SU-DHL-6 (cell line): Measurements from ENCODE around the gene GOLPH3.

Experiments used
- H2AFZ ChIP-seq: fragments of 200-600 bp; sonication (generic); 2 replicates; pipeline ENCODE4 v1.6.1; 2014; ENCODE audit warnings: low read depth, mild to moderate bottlenecking, moderate library complexity, mixed read lengths, antibody characterized with exemption, low read length; ENCODE audit not compliant: severe bottlenecking
- H3F3A ChIP-seq: fragments of 200-600 bp; shearing (Covaris generic); 2 replicates; pipeline ENCODE4 v1.6.0; 2016; ENCODE audit warnings: antibody characterized with exemption, mild to moderate bottlenecking; ENCODE audit not compliant: insufficient read depth
- H3K27ac ChIP-seq: fragments of 200-600 bp; sonication (generic); 2 replicates; pipeline ENCODE4 v1.5.1; 2016; ENCODE audit warnings: low read depth, mild to moderate bottlenecking, low read length, moderate library complexity, mixed read lengths
- H3K27me3 ChIP-seq: fragments of 200-600 bp; sonication (generic), shearing (Covaris generic); 2 replicates; pipeline ENCODE4 v1.6.0; 2014; ENCODE audit warnings: mild to moderate bottlenecking, low read length
- H3K36me3 ChIP-seq: fragments of 200-600 bp; sonication (generic); 2 replicates; pipeline ENCODE4 v1.6.1; 2014; ENCODE audit warnings: mild to moderate bottlenecking, low read length, mixed read lengths
- H3K4me2 ChIP-seq: fragments of 300-600, 200-600 bp; shearing (Covaris generic), sonication (generic); 2 replicates; pipeline ENCODE4 v1.6.0; 2014; ENCODE audit warnings: low read length, low read depth, mild to moderate bottlenecking; ENCODE audit not compliant: poor library complexity, severe bottlenecking
- H3K4me3 ChIP-seq: fragments of 200-600 bp; sonication (generic); 2 replicates; pipeline ENCODE4 v1.5.1; 2014; ENCODE audit warnings: antibody characterized with exemption, low read length, mild to moderate bottlenecking, mixed read lengths; ENCODE audit not compliant: insufficient read depth, poor library complexity, severe bottlenecking
- H3K79me2 ChIP-seq: fragments of 200-600 bp; sonication (generic); 2 replicates; pipeline ENCODE4 v1.6.1; 2014; ENCODE audit warnings: mild to moderate bottlenecking, low read length, moderate library complexity; ENCODE audit not compliant: insufficient read depth
- H3K9ac ChIP-seq: fragments of 200-600 bp; sonication (generic); 2 replicates; pipeline ENCODE4 v1.7.0; 2014; ENCODE audit warnings: mild to moderate bottlenecking, low read length
- H3K9me2 ChIP-seq: fragments of 200-600 bp; sonication (generic); replicated peaks from 2 replicates; pipeline ENCODE4 v1.6.1; 2014; ENCODE audit warnings: low read length; ENCODE audit not compliant: insufficient read depth
- H3K9me3 ChIP-seq: fragments of 200-600 bp; sonication (generic); 2 replicates; pipeline ENCODE4 v1.6.1; 2014; ENCODE audit warnings: low read length, mixed read lengths; ENCODE audit not compliant: insufficient read depth
- H4K20me1 ChIP-seq: fragments of 200-600 bp; sonication (generic); 2 replicates; pipeline ENCODE4 v1.6.1; 2014; ENCODE audit warnings: low read depth, mild to moderate bottlenecking, antibody characterized with exemption, low read length, moderate library complexity, mixed read lengths
- CTCF ChIP-seq: fragments of 200-600 bp; sonication (generic); IDR thresholded peaks from one replicate; pipeline ENCODE4 v1.5.1; 2017; ENCODE audit warnings: antibody characterized with exemption, mild to moderate bottlenecking, low read length, moderate library complexity; ENCODE audit not compliant: insufficient read depth, poor library complexity, severe bottlenecking
- EZH2phosphoT487 ChIP-seq: fragments of 200-600 bp; sonication (generic), shearing (Covaris generic); conservative IDR thresholded peaks from 2 replicates; pipeline ENCODE4 v1.6.1; 2018; ENCODE audit warnings: mild to moderate bottlenecking, antibody characterized with exemption, low read length, moderate library complexity, mixed read lengths

Gene GOLPH3

GRCh38 chr5:32103521-32103920 lies 70.6 kb downstream of the GOLPH3 start:
- H3K27ac ChIP-seq, result no peak overlapping the region
- H3K4me2 ChIP-seq, result no peak overlapping the region
- no peaks in the 10 kb centered on the region for H3F3A ChIP-seq
- no peaks in the 10 kb centered on the region for H3K27me3 ChIP-seq
- no peaks in the 10 kb centered on the region for H3K9me2 ChIP-seq
- 0 out of 2 replicates have a peak, but pooled peaks cover 3% of the 10 kb centered on the region for H3K36me3 ChIP-seq
- no peak overlapping the region for H2AFZ ChIP-seq
- H3K79me2 ChIP-seq, result no peaks in the 10 kb centered on the region
- no peak overlapping the region for H3K4me3 ChIP-seq
- H3K9ac ChIP-seq, result no peak overlapping the region
- H4K20me1 ChIP-seq, result no peaks in the 10 kb centered on the region
- TF ChIP-seq EZH2phosphoT487 (no peak), CTCF (no peak)
- H3K9me3 ChIP-seq, result no peaks in the 10 kb centered on the region

GRCh38 chr5:32102254-32102986 lies 71.7 kb downstream of the GOLPH3 start:
- Histone ChIP-seq H3K36me3 (no peaks in the 10 kb centered on the region), H3K4me3 (no peak overlapping the region), H3K9me2 (no peaks in the 10 kb centered on the region), H3K9ac (no peak overlapping the region), H3F3A (no peaks in the 10 kb centered on the region), H3K4me2 (no peak overlapping the region), H3K9me3 (no peaks in the 10 kb centered on the region), H2AFZ (no peak overlapping the region), H3K27me3 (no peaks in the 10 kb centered on the region), H3K79me2 (no peaks in the 10 kb centered on the region), H3K27ac (no peak overlapping the region), H4K20me1 (no peaks in the 10 kb centered on the region)
- no peak for TF ChIP-seq CTCF
- no peak for TF ChIP-seq EZH2phosphoT487

DNA sequence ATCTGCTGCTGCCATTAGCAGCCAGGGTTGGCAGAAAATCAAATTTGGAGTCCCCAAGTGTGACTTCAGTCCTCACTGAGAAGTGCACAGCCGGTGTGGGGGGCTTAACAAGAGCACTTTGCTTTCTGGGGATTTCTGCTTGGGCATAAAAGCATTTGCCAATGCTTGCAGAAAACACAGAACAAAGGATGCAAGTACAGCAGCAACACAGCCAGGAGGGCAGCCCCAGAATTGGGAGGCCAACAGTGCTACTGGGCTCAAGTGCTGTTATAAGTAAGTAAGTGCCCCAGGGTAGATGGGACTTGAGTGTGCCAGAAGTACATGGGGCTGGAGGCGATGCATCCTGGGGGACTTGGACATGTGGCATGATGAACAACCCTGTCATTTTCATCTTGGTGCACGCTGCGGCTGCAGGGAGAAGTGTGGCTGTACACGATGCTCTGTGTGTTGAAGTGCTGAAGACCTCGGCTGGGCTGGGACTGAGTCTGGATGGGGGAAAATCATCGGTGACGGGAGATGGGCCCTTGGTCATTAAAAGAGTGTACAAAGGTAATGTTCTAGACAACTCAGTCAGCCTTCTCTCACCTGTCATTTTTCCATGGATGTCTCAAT lies 73.3 kb downstream of the GOLPH3 start:
- H3K27me3 ChIP-seq, result no peaks in the 10 kb centered on the region
- H3K4me2 ChIP-seq, result no peak overlapping the region
- no peak overlapping the region for H3K9ac ChIP-seq
- no peaks in the 10 kb centered on the region for H3F3A ChIP-seq
- H4K20me1 ChIP-seq, result no peaks in the 10 kb centered on the region
- TF ChIP-seq CTCF, result no peak
- TF ChIP-seq EZH2phosphoT487, result no peak
- no peak overlapping the region for H2AFZ ChIP-seq
- no peak overlapping the region for H3K4me3 ChIP-seq
- H3K79me2 ChIP-seq, result no peaks in the 10 kb centered on the region
- no peaks in the 10 kb centered on the region for H3K9me2 ChIP-seq
- H3K9me3 ChIP-seq, result no peaks in the 10 kb centered on the region
- H3K27ac ChIP-seq, result no peak overlapping the region
- H3K36me3 ChIP-seq, result no peaks in the 10 kb centered on the region
